ENCODE data around the gene PPP2R2C. TPM values are rescaled to one million over a fixed set of nuclear protein-coding genes. Genes with fewer than 3 reads are reported as not detected.

The PPP2R2C gene
- total RNA-seq, 2 experiments from 2014 or later, result not detected

GRCh38 chr4:6474705-6475457 lies 2.5 kb upstream of the PPP2R2C start:
- no peaks in the 10 kb centered on the region for H4K20me1 ChIP-seq (ENCODE audit: insufficient read depth, low read length)
- H3K4me1 ChIP-seq (ENCODE audit: insufficient read depth, low read length, poor library complexity, severe bottlenecking), result no peaks in the 10 kb centered on the region
- H3K36me3 ChIP-seq (ENCODE audit: insufficient read depth, low read length), result no peaks in the 10 kb centered on the region
- no peak overlapping the region for H3K4me3 ChIP-seq (ENCODE audit: low read depth, low read length, poor library complexity, severe bottlenecking)
- no peaks in the 10 kb centered on the region for H3K79me2 ChIP-seq (ENCODE audit: insufficient read depth, low read depth, low read length)
- no peak for TF ChIP-seq CTCF (conservative IDR thresholded peaks at IDR 0.05; ENCODE audit: low read length)
- no peak for TF ChIP-seq EZH2phosphoT487 (IDR thresholded peaks at IDR 0.05; ENCODE audit: borderline replicate concordance, low read depth, low read length)
- DNase-seq (ENCODE audit: low spot score), result no peak
- ChIA-PET CTCF (ENCODE audit: unreplicated experiment) (no interaction called here), POLR2A (no interaction called here)
- no peaks in the 10 kb centered on the region for H3K9me3 ChIP-seq (ENCODE audit: low read length)
- BruUV-seq (replicated peaks), result no TSS peak
- no peak overlapping the region for H3K4me2 ChIP-seq (ENCODE audit: low read length)
- intact Hi-C loops (cut with micrococcal nuclease; ENCODE audit: unreplicated experiment), result no loop called here
- no peak overlapping the region for H3K27ac ChIP-seq (ENCODE audit: low read depth, low read length, poor library complexity, severe bottlenecking)
- no peaks in the 10 kb centered on the region for H3K9me2 ChIP-seq (ENCODE audit: insufficient read depth, low read length)
- no peak overlapping the region for H2AFZ ChIP-seq (ENCODE audit: low read length)

DNA sequence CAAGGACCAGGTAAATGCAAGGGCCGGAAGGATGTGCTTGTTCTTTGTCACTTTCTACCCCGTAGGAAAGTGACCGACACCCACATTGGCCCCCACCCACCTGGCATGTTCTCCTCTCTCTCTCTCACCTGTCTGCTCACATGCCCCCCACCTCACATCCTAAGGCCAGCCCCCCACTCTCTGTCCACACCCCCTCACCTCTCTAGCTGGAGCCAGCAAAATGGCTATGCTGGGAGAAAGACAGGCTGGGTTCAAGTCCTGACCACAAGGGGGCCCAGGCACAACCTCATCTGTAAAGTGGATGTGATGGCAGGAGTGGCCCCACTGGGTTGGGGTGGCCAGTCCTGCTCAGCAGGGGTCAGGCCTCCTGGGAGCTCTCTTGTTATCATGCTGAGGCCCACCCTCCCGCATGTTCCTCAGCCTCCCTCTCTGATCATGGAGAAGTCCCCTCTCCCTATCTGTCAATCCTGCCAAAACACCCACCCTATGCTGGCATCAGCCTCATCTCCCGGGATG lies 1.7 kb upstream of the PPP2R2C start:
- no TSS peak for BruUV-seq (replicated peaks)
- Histone ChIP-seq H3K9me3 (ENCODE audit: low read length) (no peaks in the 10 kb centered on the region), H4K20me1 (ENCODE audit: insufficient read depth, low read length) (no peaks in the 10 kb centered on the region), H3K79me2 (ENCODE audit: insufficient read depth, low read depth, low read length) (no peaks in the 10 kb centered on the region), H3K27ac (ENCODE audit: low read depth, low read length, poor library complexity, severe bottlenecking) (no peak overlapping the region), H3K36me3 (ENCODE audit: insufficient read depth, low read length) (no peaks in the 10 kb centered on the region), H3K4me1 (ENCODE audit: insufficient read depth, low read length, poor library complexity, severe bottlenecking) (no peaks in the 10 kb centered on the region), H2AFZ (ENCODE audit: low read length) (no peak overlapping the region), H3K4me2 (ENCODE audit: low read length) (no peak overlapping the region), H3K4me3 (ENCODE audit: low read depth, low read length, poor library complexity, severe bottlenecking) (no peak overlapping the region), H3K9me2 (ENCODE audit: insufficient read depth, low read length) (no peaks in the 10 kb centered on the region)
- CTCF ChIA-PET (ENCODE audit: unreplicated experiment), result no interaction called here
- POLR2A ChIA-PET, result no interaction called here
- TF ChIP-seq EZH2phosphoT487 (IDR thresholded peaks at IDR 0.05; ENCODE audit: borderline replicate concordance, low read depth, low read length), result no peak
- peak; percentile 45 for TF ChIP-seq CTCF (conservative IDR thresholded peaks at IDR 0.05; ENCODE audit: low read length)
- DNase-seq (ENCODE audit: low spot score), result no peak
- intact Hi-C loops (cut with micrococcal nuclease; ENCODE audit: unreplicated experiment), result no loop called here

Data from OCI-LY7 (cell line).